ENCODE data around the gene NCAM2. TPM values are rescaled to one million over a fixed set of nuclear protein-coding genes. Genes with fewer than 3 reads are reported as not detected.

Gene NCAM2
- total RNA-seq, 4 donors from 2014 or later, result 4.2 to 7.5 (median 4.9) TPM

DNA sequence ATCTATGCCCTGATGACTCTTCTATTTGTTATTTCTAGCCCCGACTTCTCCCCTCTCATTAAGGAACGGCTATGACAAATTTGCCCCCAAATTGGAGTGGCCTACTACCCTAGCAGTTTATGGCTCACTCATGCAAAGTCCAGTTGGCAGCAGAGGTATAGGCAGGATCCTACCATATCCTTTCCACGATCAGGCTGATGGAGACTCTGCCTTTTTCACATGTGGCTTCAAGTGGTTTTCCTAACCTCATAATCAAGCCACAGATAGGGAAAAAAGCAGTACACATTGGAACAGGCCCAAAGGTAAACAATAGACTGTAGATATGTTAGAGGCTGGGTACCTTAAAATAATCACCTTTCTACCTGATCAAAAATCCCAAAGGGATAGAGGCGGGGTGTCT is 292.5 kb downstream of the NCAM2 start:
- intact Hi-C loops (cut with DNase I), result no loop called here
- Histone ChIP-seq H3K27ac (replicated peaks in 1 of 4) (no peak overlapping the region), H3K9me3 (no peaks in the 10 kb centered on the region), H3K4me1 (no peaks in the 10 kb centered on the region), H3K27me3 (no peaks in the 10 kb centered on the region), H3K36me3 (no peaks in the 10 kb centered on the region), H3K4me3 (no peak overlapping the region)
- no peak for TF ChIP-seq EP300 (IDR thresholded peaks at IDR 0.05)
- TF ChIP-seq, protein P1, sequence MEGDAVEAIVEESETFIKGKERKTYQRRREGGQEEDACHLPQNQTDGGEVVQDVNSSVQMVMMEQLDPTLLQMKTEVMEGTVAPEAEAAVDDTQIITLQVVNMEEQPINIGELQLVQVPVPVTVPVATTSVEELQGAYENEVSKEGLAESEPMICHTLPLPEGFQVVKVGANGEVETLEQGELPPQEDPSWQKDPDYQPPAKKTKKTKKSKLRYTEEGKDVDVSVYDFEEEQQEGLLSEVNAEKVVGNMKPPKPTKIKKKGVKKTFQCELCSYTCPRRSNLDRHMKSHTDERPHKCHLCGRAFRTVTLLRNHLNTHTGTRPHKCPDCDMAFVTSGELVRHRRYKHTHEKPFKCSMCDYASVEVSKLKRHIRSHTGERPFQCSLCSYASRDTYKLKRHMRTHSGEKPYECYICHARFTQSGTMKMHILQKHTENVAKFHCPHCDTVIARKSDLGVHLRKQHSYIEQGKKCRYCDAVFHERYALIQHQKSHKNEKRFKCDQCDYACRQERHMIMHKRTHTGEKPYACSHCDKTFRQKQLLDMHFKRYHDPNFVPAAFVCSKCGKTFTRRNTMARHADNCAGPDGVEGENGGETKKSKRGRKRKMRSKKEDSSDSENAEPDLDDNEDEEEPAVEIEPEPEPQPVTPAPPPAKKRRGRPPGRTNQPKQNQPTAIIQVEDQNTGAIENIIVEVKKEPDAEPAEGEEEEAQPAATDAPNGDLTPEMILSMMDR (IDR thresholded peaks at IDR 0.05), result no peak
- no peak for TF ChIP-seq POLR2A (IDR thresholded peaks at IDR 0.05; ENCODE audit: low read depth)
- no peak for TF ChIP-seq POLR2AphosphoS5 (IDR thresholded peaks at IDR 0.05)
- 81% methylated on average over 4 of the region's 4 CpGs for WGBS
- no peak for DNase-seq (ENCODE audit: extremely low spot score)

DNA sequence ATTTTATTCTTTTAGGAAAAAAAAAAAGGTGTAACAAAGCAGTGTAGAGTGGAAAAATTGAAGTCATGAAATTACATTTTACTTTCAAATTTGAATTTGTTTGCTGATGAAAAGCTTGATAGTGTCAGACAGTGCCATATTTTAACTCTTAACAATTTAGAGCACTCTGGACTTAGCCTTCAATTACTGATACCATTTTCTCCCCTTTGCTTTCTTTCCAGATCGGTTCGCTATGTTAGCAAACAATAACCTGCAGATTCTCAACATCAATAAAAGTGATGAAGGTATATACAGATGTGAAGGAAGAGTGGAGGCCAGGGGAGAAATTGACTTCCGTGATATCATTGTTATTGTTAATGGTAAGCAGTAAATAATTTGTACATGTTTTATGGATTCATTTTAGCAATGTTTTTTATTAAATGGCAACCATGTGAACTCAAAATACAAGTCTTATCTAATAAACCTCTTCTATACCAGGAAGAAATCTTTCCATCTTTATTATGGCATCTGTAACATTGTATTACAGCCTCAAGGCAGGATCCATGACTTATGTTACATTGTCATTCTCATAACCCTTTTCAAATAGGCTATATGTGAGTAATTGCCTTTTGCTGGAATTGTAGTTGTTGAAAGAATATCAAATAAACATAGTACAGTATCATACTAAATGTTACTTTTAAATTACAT is 293.8 kb downstream of the NCAM2 start:
- WGBS, result 87% methylated on average over 3 of the region's 3 CpGs
- Histone ChIP-seq H3K27me3 (no peaks in the 10 kb centered on the region), H3K4me1 (no peaks in the 10 kb centered on the region), H3K4me3 (no peak overlapping the region), H3K9me3 (no peaks in the 10 kb centered on the region), H3K36me3 (no peaks in the 10 kb centered on the region), H3K27ac (replicated peaks in 1 of 4) (no peak overlapping the region)
- no peak for DNase-seq (ENCODE audit: extremely low spot score)
- TF ChIP-seq POLR2A (IDR thresholded peaks at IDR 0.05; ENCODE audit: low read depth) (no peak), POLR2AphosphoS5 (IDR thresholded peaks at IDR 0.05) (no peak), EP300 (IDR thresholded peaks at IDR 0.05) (no peak)
- TF ChIP-seq, protein P1 (IDR thresholded peaks at IDR 0.05), result no peak
- intact Hi-C loops (cut with DNase I), result no loop called here

DNA sequence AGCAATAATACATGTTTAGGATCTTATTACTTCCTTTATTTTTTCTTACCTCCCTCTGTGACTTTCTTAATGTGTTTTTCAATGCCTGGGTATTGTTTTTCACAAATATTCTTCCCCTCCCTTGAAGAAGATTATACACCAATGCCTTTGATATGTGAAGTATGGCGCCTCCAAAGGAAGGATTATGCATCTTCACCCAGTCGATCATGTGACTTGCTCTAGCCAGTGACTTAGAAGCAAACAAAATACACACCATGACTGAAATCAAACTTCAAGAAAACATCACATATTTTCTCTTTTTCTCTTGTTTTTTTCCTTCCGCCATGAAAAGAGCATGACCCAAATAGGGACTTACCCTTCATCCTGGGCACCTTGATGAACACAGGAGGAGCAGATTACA is 297.1 kb downstream of the NCAM2 start:
- H3K27me3 ChIP-seq, result no peaks in the 10 kb centered on the region
- 93% methylated on average over 3 of the region's 3 CpGs for WGBS
- DNase-seq (ENCODE audit: extremely low spot score), result no peak
- H3K36me3 ChIP-seq, result no peaks in the 10 kb centered on the region
- intact Hi-C loops (cut with DNase I), result no loop called here
- no peaks in the 10 kb centered on the region for H3K9me3 ChIP-seq
- no peak overlapping the region for H3K4me3 ChIP-seq
- no peaks in the 10 kb centered on the region for H3K4me1 ChIP-seq
- TF ChIP-seq EP300 (IDR thresholded peaks at IDR 0.05), result no peak
- H3K27ac ChIP-seq (replicated peaks in 1 of 4), result no peak overlapping the region

DNA sequence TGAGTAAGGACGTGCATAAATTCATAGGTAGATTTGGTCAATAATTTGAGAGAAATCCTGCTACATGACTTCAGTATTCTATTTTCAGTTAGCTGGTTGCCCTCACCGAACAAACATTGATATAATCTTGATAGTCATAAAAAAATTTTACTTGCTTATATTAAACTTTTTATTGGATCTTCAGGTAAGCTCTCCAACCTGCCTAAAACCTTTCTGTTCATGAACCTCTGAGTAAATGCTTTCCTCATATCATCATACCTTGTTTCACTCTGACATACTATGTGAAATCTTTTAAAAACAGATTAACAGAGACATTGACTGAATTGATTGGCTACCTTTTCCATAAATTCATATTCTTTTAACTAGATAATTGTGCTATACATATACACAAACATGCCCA is 299.0 kb downstream of the NCAM2 start:
- intact Hi-C loops (cut with DNase I), result no loop called here
- Histone ChIP-seq H3K27ac (replicated peaks in 1 of 4) (no peak overlapping the region), H3K27me3 (no peaks in the 10 kb centered on the region), H3K36me3 (no peaks in the 10 kb centered on the region), H3K9me3 (no peaks in the 10 kb centered on the region), H3K4me1 (no peaks in the 10 kb centered on the region), H3K4me3 (no peak overlapping the region)
- no peak for DNase-seq (ENCODE audit: extremely low spot score)
- TF ChIP-seq EP300 (IDR thresholded peaks at IDR 0.05) (no peak), POLR2A (IDR thresholded peaks at IDR 0.05; ENCODE audit: low read depth) (no peak), POLR2AphosphoS5 (IDR thresholded peaks at IDR 0.05) (no peak)
- TF ChIP-seq, protein P1 (IDR thresholded peaks at IDR 0.05), result no peak
- WGBS, result 79% methylated on average over 2 of the region's 2 CpGs

DNA sequence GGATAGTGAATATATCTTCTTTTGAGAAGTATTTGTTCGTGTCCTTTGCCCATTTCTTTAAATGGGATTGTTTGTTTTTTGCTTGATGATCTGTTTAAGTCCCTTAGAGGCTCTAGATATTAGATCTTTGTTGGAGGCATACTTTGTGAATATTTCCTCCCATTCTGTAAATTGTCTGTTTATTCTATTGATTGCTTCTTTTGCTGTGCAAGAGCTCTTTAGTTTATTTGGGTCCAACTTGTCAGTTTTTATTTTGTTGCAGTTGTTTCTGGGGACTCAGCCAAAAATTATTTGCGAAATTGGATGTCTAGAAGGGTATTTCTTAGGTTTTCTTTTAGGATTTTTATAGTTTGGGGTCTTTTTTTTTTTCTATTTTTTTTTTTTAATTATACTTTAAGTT is 302.8 kb downstream of the NCAM2 start:
- intact Hi-C loops (cut with DNase I), result no loop called here
- no peaks in the 10 kb centered on the region for H3K4me1 ChIP-seq
- no peak for DNase-seq (ENCODE audit: extremely low spot score)
- H3K4me3 ChIP-seq, result no peak overlapping the region
- no peak overlapping the region for H3K27ac ChIP-seq (replicated peaks in 1 of 4)
- no peaks in the 10 kb centered on the region for H3K9me3 ChIP-seq
- no peaks in the 10 kb centered on the region for H3K27me3 ChIP-seq
- TF ChIP-seq, protein P1 (IDR thresholded peaks at IDR 0.05), result no peak
- no peak for TF ChIP-seq EP300 (IDR thresholded peaks at IDR 0.05)
- no peak for TF ChIP-seq POLR2AphosphoS5 (IDR thresholded peaks at IDR 0.05)
- TF ChIP-seq POLR2A (IDR thresholded peaks at IDR 0.05; ENCODE audit: low read depth), result no peak
- 78% methylated on average over 2 of the region's 2 CpGs for WGBS
- no peaks in the 10 kb centered on the region for H3K36me3 ChIP-seq

All from esophagus muscularis mucosa (tissue), 4 donors.